ENCODE data around the gene LCE2B. TPM values are rescaled to one million over a fixed set of nuclear protein-coding genes. Genes with fewer than 3 reads are reported as not detected.

LCE2B gene
- total and polyA plus RNA-seq, 2 donors (not counting 3 experiments of a cell fraction or from before 2014, with no cell fraction given) = not detected

- H3K4me2 ChIP-seq (ENCODE audit: insufficient read depth, low read length) = no peak overlapping the region
- no peak for FAIRE-seq
- H3K79me2 ChIP-seq (ENCODE audit: control insufficient read depth, insufficient read depth, low read length) = no peaks in the 10 kb centered on the region
- H3K36me3 ChIP-seq (ENCODE audit: control insufficient read depth in 2 of 2, extremely low read depth in 1 of 2, insufficient read depth in 2 of 2, low read length in 2 of 2) = no peaks in the 10 kb centered on the region
- dilution Hi-C loops (cut with MboI; ENCODE audit: extremely low pct_ligation_motif_present, low sequenced_read_pairs) (no loop called here), intact Hi-C loops (cut with micrococcal nuclease) (no loop called here)
- no peak overlapping the region for H3K9ac ChIP-seq (replicated peaks; ENCODE audit: extremely low read depth, insufficient read depth, low read length)
- no TSS peak for BruUV-seq (replicated peaks)
- H3K9me3 ChIP-seq (replicated peaks; ENCODE audit: control insufficient read depth, insufficient read depth, low read length) = no peaks in the 10 kb centered on the region
- no peaks in the 10 kb centered on the region for H3K9me1 ChIP-seq (replicated peaks; ENCODE audit: control insufficient read depth, extremely low read depth, insufficient read depth, low read length)
- no peak overlapping the region for H3K4me3 ChIP-seq (replicated peaks in 1 of 3; ENCODE audit: insufficient read depth in 1 of 3, low read depth in 1 of 3, low read length in 3 of 3)
- no peak for DNase-seq (ENCODE audit: low read depth, low spot score)
- no peaks in the 10 kb centered on the region for H4K20me1 ChIP-seq (replicated peaks; ENCODE audit: control insufficient read depth, extremely low read depth, insufficient read depth, low read length)
- no peak overlapping the region for H2AFZ ChIP-seq (ENCODE audit: low read depth, low read length)
- H3K27ac ChIP-seq (ENCODE audit: insufficient read depth, low read depth, low read length) = no peak overlapping the region
- H3K4me1 ChIP-seq (ENCODE audit: control insufficient read depth, extremely low read depth, insufficient read depth, low read length) = no peaks in the 10 kb centered on the region
- no peaks in the 10 kb centered on the region for H3K27me3 ChIP-seq (ENCODE audit: control insufficient read depth in 2 of 2, insufficient read depth in 2 of 2, low read length in 2 of 2)
- CTCF ChIA-PET = no interaction called here
- POLR2A ChIA-PET = no interaction called here
- TF ChIP-seq MAX (IDR thresholded peaks at IDR 0.05; ENCODE audit: insufficient read depth, insufficient read length) = no peak
- no peak for TF ChIP-seq MYC (IDR thresholded peaks at IDR 0.05; ENCODE audit: low read depth, low read length)
- TF ChIP-seq EZH2 (IDR thresholded peaks at IDR 0.05; ENCODE audit: borderline replicate concordance, low read depth, low read length, severe bottlenecking) = no peak
- no peak for TF ChIP-seq POLR2A (IDR thresholded peaks at IDR 0.05; ENCODE audit: low read depth, low read length)
- TF ChIP-seq FOS (IDR thresholded peaks at IDR 0.05; ENCODE audit: borderline replicate concordance, insufficient read depth, low read length) = no peak
- no peak for TF ChIP-seq GATA2 (IDR thresholded peaks at IDR 0.05; ENCODE audit: insufficient read depth, insufficient read length, low read depth, low read length)
- no peak for TF ChIP-seq CTCF (IDR thresholded peaks at IDR 0.05; ENCODE audit: extremely low read depth in 1 of 2, insufficient read depth in 1 of 2, low read depth in 1 of 2, low read length in 2 of 2)
These were observed 49.7 kb downstream of the LCE2B start for GRCh38 chr1:152735648-152736047.

Other genes starting within 250 kb of the LCE2B start
- gene LCE5A, start 175.3 kb upstream of the LCE2B start, total RNA-seq = not detected in 2 replicates
- gene LCE5A, start 175.3 kb upstream of the LCE2B start, polyA plus RNA-seq = not detected in 2 replicates
- gene CRCT1, start 171.6 kb upstream of the LCE2B start, total RNA-seq = not detected in 2 replicates
- not detected in 2 replicates for gene CRCT1, start 171.6 kb upstream of the LCE2B start, polyA plus RNA-seq
- gene LCE3E, start 119.3 kb upstream of the LCE2B start, total RNA-seq = not detected in 2 replicates
- gene LCE3E, start 119.3 kb upstream of the LCE2B start, polyA plus RNA-seq = not detected in 2 replicates
- gene LCE3D, start 105.6 kb upstream of the LCE2B start, total RNA-seq = not detected in 2 replicates
- not detected in 2 replicates for gene LCE3D, start 105.6 kb upstream of the LCE2B start, polyA plus RNA-seq
- gene LCE3C, start 85.9 kb upstream of the LCE2B start, total RNA-seq = not detected in 2 replicates
- gene LCE3C, start 85.9 kb upstream of the LCE2B start, polyA plus RNA-seq = not detected in 2 replicates
- not detected in 2 replicates for gene LCE3B, start 72.3 kb upstream of the LCE2B start, total RNA-seq
- gene LCE3B, start 72.3 kb upstream of the LCE2B start, polyA plus RNA-seq = not detected in 2 replicates
- gene LCE3A, start 63.0 kb upstream of the LCE2B start, total RNA-seq = not detected in 2 replicates
- not detected in 2 replicates for gene LCE3A, start 63.0 kb upstream of the LCE2B start, polyA plus RNA-seq
- gene LCE2D, start 22.7 kb upstream of the LCE2B start, total RNA-seq = not detected in 2 replicates
- gene LCE2D, start 22.7 kb upstream of the LCE2B start, polyA plus RNA-seq = not detected in 2 replicates
- gene LCE2C, start 10.8 kb upstream of the LCE2B start, total RNA-seq = not detected in 2 replicates
- not detected in 2 replicates for gene LCE2C, start 10.8 kb upstream of the LCE2B start, polyA plus RNA-seq
- gene LCE2A, start 12.2 kb downstream of the LCE2B start, total RNA-seq = not detected in 2 replicates
- not detected in 2 replicates for gene LCE2A, start 12.2 kb downstream of the LCE2B start, polyA plus RNA-seq
- gene LCE4A, start 22.0 kb downstream of the LCE2B start, total RNA-seq = not detected in 2 replicates
- not detected in 2 replicates for gene LCE4A, start 22.0 kb downstream of the LCE2B start, polyA plus RNA-seq
- gene KPRP, start 71.9 kb downstream of the LCE2B start, total RNA-seq = not detected in 2 replicates
- gene KPRP, start 71.9 kb downstream of the LCE2B start, polyA plus RNA-seq = not detected in 2 replicates
- not detected in 2 replicates for gene LCE1F, start 89.0 kb downstream of the LCE2B start, total RNA-seq
- gene LCE1F, start 89.0 kb downstream of the LCE2B start, polyA plus RNA-seq = not detected in 2 replicates
- not detected in 2 replicates for gene LCE1E, start 100.1 kb downstream of the LCE2B start, total RNA-seq
- gene LCE1E, start 100.1 kb downstream of the LCE2B start, polyA plus RNA-seq = not detected in 2 replicates
- gene LCE1D, start 110.6 kb downstream of the LCE2B start, total RNA-seq = not detected in 2 replicates
- not detected in 2 replicates for gene LCE1D, start 110.6 kb downstream of the LCE2B start, polyA plus RNA-seq
- gene LCE1C, start 120.5 kb downstream of the LCE2B start, total RNA-seq = not detected in 2 replicates
- not detected in 2 replicates for gene LCE1C, start 120.5 kb downstream of the LCE2B start, polyA plus RNA-seq
- gene LCE1B, start 125.8 kb downstream of the LCE2B start, total RNA-seq = not detected in 2 replicates
- not detected in 2 replicates for gene LCE1B, start 125.8 kb downstream of the LCE2B start, polyA plus RNA-seq
- gene LCE1A, start 141.3 kb downstream of the LCE2B start, total RNA-seq = not detected in 2 replicates
- gene LCE1A, start 141.3 kb downstream of the LCE2B start, polyA plus RNA-seq = not detected in 2 replicates
- not detected in 2 replicates for gene LCE6A, start 156.7 kb downstream of the LCE2B start, total RNA-seq
- not detected in 2 replicates for gene LCE6A, start 156.7 kb downstream of the LCE2B start, polyA plus RNA-seq
- not detected in 2 replicates for gene LCE7A, start 173.9 kb downstream of the LCE2B start, total RNA-seq
- gene LCE7A, start 173.9 kb downstream of the LCE2B start, polyA plus RNA-seq = not detected in 2 replicates
- not detected in 2 replicates for gene SMCP, start 192.2 kb downstream of the LCE2B start, total RNA-seq
- gene SMCP, start 192.2 kb downstream of the LCE2B start, polyA plus RNA-seq = not detected in 2 replicates
- not detected in 2 replicates for gene IVL, start 222.4 kb downstream of the LCE2B start, total RNA-seq
- not detected in 2 replicates for gene IVL, start 222.4 kb downstream of the LCE2B start, polyA plus RNA-seq

Measured in endothelial cell of umbilical vein (primary cell).